ENCODE measurements around the gene KL. TPM values are rescaled to one million over a fixed set of nuclear protein-coding genes. Genes with fewer than 3 reads are reported as not detected.

The KL gene
- total RNA-seq, 1 experiment from 2014 or later = not detected

DNA sequence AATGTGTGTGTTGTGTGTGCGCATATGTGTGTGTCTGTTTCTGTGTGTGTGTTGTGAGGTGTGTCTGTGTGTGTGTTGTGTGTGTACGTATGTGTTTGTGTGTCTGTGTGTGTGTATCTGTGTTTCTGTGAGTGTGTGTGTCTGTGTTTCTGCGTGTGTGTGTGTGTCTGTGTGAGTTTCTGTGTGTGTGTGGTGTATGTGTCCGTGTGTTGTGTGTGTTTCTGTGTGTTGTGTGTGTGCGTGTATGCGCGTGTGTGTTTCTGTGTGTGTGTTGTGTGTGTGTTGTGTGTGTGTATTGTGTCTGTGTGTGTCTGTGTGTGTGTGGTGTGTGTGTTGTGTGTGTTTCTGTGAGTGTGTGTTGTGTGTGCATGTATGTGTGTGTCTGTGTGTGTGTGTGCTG lies 38.9 kb upstream of the KL start:
- intact Hi-C loops (cut with micrococcal nuclease) = no loop called here
- Mint-ChIP-seq H3K27me3 (ENCODE audit: insufficient read depth, unreplicated experiment) (no peaks in the 10 kb centered on the region), H3K9me3 (ENCODE audit: unreplicated experiment) (no peaks in the 10 kb centered on the region), H3K4me1 (ENCODE audit: insufficient read depth, unreplicated experiment) (no peaks in the 10 kb centered on the region), H3K27ac (ENCODE audit: low read depth, unreplicated experiment) (no peak overlapping the region), H3K36me3 (ENCODE audit: insufficient read depth, unreplicated experiment) (no peaks in the 10 kb centered on the region), H3K4me3 (ENCODE audit: unreplicated experiment) (no peak overlapping the region)
- DNase-seq (ENCODE audit: unreplicated experiment) = no peak
- ChIA-PET POLR2A (no interaction called here), CTCF (interaction anchor here (0.6 kb wide), 1 partner anchor 17 kb away, joined by 3 read pairs; no protein-coding TSS in a partner anchor)
- BruUV-seq (replicated peaks) = no TSS peak
- TF ChIP-seq, protein P1, sequence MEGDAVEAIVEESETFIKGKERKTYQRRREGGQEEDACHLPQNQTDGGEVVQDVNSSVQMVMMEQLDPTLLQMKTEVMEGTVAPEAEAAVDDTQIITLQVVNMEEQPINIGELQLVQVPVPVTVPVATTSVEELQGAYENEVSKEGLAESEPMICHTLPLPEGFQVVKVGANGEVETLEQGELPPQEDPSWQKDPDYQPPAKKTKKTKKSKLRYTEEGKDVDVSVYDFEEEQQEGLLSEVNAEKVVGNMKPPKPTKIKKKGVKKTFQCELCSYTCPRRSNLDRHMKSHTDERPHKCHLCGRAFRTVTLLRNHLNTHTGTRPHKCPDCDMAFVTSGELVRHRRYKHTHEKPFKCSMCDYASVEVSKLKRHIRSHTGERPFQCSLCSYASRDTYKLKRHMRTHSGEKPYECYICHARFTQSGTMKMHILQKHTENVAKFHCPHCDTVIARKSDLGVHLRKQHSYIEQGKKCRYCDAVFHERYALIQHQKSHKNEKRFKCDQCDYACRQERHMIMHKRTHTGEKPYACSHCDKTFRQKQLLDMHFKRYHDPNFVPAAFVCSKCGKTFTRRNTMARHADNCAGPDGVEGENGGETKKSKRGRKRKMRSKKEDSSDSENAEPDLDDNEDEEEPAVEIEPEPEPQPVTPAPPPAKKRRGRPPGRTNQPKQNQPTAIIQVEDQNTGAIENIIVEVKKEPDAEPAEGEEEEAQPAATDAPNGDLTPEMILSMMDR (IDR thresholded peaks at IDR 0.05; ENCODE audit: unreplicated experiment) = no peak

DNA sequence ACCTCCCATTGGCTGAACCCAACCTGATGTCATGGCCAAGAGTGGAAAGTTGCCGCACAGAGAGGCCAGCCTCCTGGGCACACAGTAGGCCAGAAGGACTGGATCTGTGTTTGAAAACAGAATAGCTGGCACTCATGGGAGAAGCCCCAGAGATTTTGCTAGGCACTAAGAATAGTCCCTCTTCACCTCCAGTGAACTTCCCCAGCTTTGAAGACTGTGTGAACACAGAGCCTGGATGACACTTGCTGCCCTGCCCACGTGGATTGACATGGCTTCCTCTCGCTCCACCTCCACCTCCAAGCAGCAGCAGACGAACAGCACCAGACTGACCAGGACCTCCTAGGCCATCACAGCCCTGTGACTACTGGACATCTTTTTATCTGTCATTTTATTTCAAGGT lies 37.9 kb upstream of the KL start:
- no peaks in the 10 kb centered on the region for H3K36me3 Mint-ChIP-seq (ENCODE audit: insufficient read depth, unreplicated experiment)
- H3K27me3 Mint-ChIP-seq (ENCODE audit: insufficient read depth, unreplicated experiment) = no peaks in the 10 kb centered on the region
- TF ChIP-seq, protein P1 (IDR thresholded peaks at IDR 0.05; ENCODE audit: unreplicated experiment) = no peak
- POLR2A ChIA-PET = interaction anchor here (0.7 kb wide), 1 partner anchor 1109 kb away, joined by 3 read pairs; no protein-coding TSS in a partner anchor
- H3K9me3 Mint-ChIP-seq (ENCODE audit: unreplicated experiment) = no peaks in the 10 kb centered on the region
- H3K27ac Mint-ChIP-seq (ENCODE audit: low read depth, unreplicated experiment) = no peak overlapping the region
- H3K4me1 Mint-ChIP-seq (ENCODE audit: insufficient read depth, unreplicated experiment) = no peaks in the 10 kb centered on the region
- BruUV-seq (replicated peaks) = no TSS peak
- intact Hi-C loops (cut with micrococcal nuclease) = no loop called here
- H3K4me3 Mint-ChIP-seq (ENCODE audit: unreplicated experiment) = no peak overlapping the region
- CTCF ChIA-PET = interaction anchor here (0.7 kb wide), 1 partner anchor 9 kb away, joined by 5 read pairs; no protein-coding TSS in a partner anchor
- DNase-seq (ENCODE audit: unreplicated experiment) = no peak

DNA sequence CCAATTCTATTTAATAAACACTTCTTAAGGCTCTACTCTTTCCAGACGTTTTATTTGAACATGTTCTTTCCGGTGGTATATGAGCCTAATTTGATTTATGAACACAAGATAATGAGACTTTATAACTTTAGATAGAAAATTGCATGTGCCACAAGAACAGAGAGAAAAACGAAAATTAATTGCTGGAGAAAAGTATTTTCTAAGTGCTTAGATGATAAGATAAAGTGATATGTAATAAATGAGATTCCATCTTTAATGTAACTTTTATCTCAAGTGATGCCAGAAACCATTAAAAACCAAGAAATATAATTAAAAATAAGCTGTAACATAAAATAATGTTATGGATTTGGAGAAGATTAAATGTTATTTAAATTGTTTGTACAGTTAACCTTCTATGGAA lies 33.2 kb upstream of the KL start:
- Mint-ChIP-seq H3K4me3 (ENCODE audit: unreplicated experiment) (no peak overlapping the region), H3K36me3 (ENCODE audit: insufficient read depth, unreplicated experiment) (no peaks in the 10 kb centered on the region), H3K9me3 (ENCODE audit: unreplicated experiment) (peaks cover 7% of the 10 kb centered on the region), H3K27me3 (ENCODE audit: insufficient read depth, unreplicated experiment) (no peaks in the 10 kb centered on the region), H3K4me1 (ENCODE audit: insufficient read depth, unreplicated experiment) (no peaks in the 10 kb centered on the region), H3K27ac (ENCODE audit: low read depth, unreplicated experiment) (no peak overlapping the region)
- ChIA-PET POLR2A (no interaction called here), CTCF (no interaction called here)
- DNase-seq (ENCODE audit: unreplicated experiment) = no peak
- intact Hi-C loops (cut with micrococcal nuclease) = no loop called here
- TF ChIP-seq, protein P1 (IDR thresholded peaks at IDR 0.05; ENCODE audit: unreplicated experiment) = no peak
- no TSS peak for BruUV-seq (replicated peaks)

DNA sequence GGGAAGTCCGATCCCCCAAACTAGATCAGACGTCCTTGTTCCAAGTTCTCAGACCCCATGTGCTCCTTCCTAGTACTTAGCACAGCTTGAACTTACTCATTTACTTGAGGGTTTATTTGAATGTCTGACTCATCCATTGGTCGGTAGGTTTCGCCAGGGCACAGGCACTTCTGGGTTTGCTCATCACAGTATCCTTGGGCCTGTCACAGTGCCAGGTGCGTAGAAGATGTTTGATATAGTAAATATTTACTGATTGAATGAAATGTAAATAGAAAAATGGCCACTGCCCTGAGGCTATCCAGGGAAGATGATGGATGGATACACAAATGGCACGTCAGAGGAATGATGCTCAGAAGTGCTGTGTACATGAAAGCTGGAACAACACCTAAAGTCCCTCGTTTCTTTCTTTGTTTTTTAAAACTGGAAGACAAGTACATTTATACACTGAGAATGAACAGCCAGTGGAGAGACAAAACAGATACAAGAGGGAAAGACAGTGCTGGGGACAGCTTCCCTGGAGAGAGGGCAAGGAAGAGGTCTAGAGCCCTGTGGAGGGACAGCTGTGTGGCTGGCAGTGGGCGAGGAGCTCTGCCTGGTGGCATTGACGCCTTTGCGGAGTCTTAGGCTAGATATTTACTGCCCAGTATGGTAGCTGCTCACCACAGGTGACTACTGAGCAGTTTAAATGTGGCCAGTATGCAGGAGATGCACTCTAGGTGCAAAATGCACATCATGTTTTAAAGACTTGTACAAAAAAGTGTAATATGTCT lies 31.2 kb upstream of the KL start:
- Mint-ChIP-seq H3K4me3 (ENCODE audit: unreplicated experiment) (no peak overlapping the region), H3K27me3 (ENCODE audit: insufficient read depth, unreplicated experiment) (no peaks in the 10 kb centered on the region), H3K27ac (ENCODE audit: low read depth, unreplicated experiment) (no peak overlapping the region), H3K4me1 (ENCODE audit: insufficient read depth, unreplicated experiment) (no peaks in the 10 kb centered on the region), H3K9me3 (ENCODE audit: unreplicated experiment) (peaks cover 7% of the 10 kb centered on the region), H3K36me3 (ENCODE audit: insufficient read depth, unreplicated experiment) (no peaks in the 10 kb centered on the region)
- POLR2A ChIA-PET = no interaction called here
- peak; percentile 61 for DNase-seq (ENCODE audit: unreplicated experiment)
- CTCF ChIA-PET = interaction anchor here (0.6 kb wide), 1 partner anchor 119 kb away, joined by 3 read pairs; no protein-coding TSS in a partner anchor
- BruUV-seq (replicated peaks) = no TSS peak
- TF ChIP-seq, protein P1 (IDR thresholded peaks at IDR 0.05; ENCODE audit: unreplicated experiment) = no peak
- intact Hi-C loops (cut with micrococcal nuclease) = no loop called here

All from MCF 10A (cell line).